Upper lobe of left lung (tissue), 4 donors: ENCODE data around the gene ZNF341.

Experiments
- POLR2AphosphoS5 ChIP-seq, 2 donors: sonication (generic); formaldehyde crosslinking; IDR thresholded peaks; one replicate each; pipeline ENCODE4 v1.5.1; 2017; ENCODE audit warnings: antibody characterized with exemption in 2 of 2
- TF ChIP-seq, protein P1 (sequence below), 6 experiments: fragments of 450-650 bp in 4 of 6; fragments of 200-600 bp in 2 of 6; sonication (generic) in 2 of 6; IDR thresholded peaks; one replicate each; pipeline ENCODE4 v1.5.1; 2016 to 2019; ENCODE audit warnings: antibody characterized with exemption in 6 of 6

DNA sequence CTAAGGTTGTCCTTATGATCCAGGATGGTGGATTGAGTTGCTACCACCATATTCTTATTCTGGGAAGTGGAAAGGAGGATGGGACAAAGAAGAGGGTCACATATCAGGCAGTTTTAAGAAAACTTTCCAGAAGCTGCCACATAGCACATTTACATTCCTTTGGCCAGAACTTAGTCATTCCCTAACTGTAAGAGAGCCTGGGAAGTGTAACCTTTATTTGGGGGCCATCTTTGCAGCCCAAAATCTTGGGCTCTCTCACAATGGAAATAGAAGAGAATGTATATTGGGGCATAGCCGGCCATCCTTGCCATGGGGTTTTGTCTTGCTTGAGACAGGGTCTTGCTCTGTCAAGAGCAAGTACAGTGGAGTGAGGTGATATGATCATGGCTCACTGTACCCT lies 8.4 kb downstream of the ZNF341 start:
- TF ChIP-seq, protein P1, sequence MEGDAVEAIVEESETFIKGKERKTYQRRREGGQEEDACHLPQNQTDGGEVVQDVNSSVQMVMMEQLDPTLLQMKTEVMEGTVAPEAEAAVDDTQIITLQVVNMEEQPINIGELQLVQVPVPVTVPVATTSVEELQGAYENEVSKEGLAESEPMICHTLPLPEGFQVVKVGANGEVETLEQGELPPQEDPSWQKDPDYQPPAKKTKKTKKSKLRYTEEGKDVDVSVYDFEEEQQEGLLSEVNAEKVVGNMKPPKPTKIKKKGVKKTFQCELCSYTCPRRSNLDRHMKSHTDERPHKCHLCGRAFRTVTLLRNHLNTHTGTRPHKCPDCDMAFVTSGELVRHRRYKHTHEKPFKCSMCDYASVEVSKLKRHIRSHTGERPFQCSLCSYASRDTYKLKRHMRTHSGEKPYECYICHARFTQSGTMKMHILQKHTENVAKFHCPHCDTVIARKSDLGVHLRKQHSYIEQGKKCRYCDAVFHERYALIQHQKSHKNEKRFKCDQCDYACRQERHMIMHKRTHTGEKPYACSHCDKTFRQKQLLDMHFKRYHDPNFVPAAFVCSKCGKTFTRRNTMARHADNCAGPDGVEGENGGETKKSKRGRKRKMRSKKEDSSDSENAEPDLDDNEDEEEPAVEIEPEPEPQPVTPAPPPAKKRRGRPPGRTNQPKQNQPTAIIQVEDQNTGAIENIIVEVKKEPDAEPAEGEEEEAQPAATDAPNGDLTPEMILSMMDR (IDR thresholded peaks at IDR 0.05): no peak
- no peak for TF ChIP-seq POLR2AphosphoS5 (IDR thresholded peaks at IDR 0.05)
